CD4-positive, alpha-beta T cell (primary cell): Measurements from ENCODE around the gene TSPAN7. TPM values are rescaled to one million over a fixed set of nuclear protein-coding genes. Genes with fewer than 3 reads are reported as not detected.

Experiments
- ATAC-seq: fragments of 200-7000 bp; cut with Tn5 transposase; one replicate; pipeline ENCODE4 v1.10.0; 2022; ENCODE audit warnings: mild to moderate bottlenecking; ENCODE audit not compliant: poor library complexity
- CTCF ChIA-PET: fragments of 350-600 bp; sonication (Branson Sonifier 250); formaldehyde crosslinking; loops from one replicate; lab custom pipeline; 2021; ENCODE audit warnings: antibody characterized with exemption, inconsistent platforms; lab: Charles Lee
- POLR2A ChIA-PET: fragments of 350-600 bp; sonication (Branson Sonifier 250); formaldehyde crosslinking; loops from one replicate; lab custom pipeline; 2021; ENCODE audit warnings: antibody characterized with exemption, inconsistent platforms; lab: Charles Lee
- DNase-seq, 14 experiments: peaks; one replicate each; pipeline ENCODE4 v3.0.0-alpha.2; 2013 to 2020; ENCODE audit warnings: mixed read lengths in 2 of 14
- H3K27ac ChIP-seq, 2 donors: one replicate each; pipeline versions ENCODE4 v1.5.1 to v1.7.0; 2013; ENCODE audit warnings: low read length in 2 of 2, low read depth in 1 of 2, mild to moderate bottlenecking in 1 of 2
- H3K27me3 ChIP-seq, 2 experiments: 1 replicate in 1 of 2; 2 replicates in 1 of 2; pipeline versions ENCODE4 v1.6.1 to v1.7.0; 2013; ENCODE audit warnings: low read length in 2 of 2, control low read depth in 1 of 2, mild to moderate bottlenecking in 1 of 2, moderate library complexity in 1 of 2; ENCODE audit not compliant: insufficient read depth in 2 of 2, control insufficient read depth in 1 of 2
- H3K36me3 ChIP-seq: one replicate; pipeline ENCODE4 v1.6.1; 2013; ENCODE audit warnings: low read length, control low read depth; ENCODE audit not compliant: insufficient read depth
- H3K4me1 ChIP-seq: one replicate; pipeline ENCODE4 v1.6.1; 2013; ENCODE audit warnings: low read length, control low read depth; ENCODE audit not compliant: insufficient read depth
- H3K4me3 ChIP-seq: one replicate; pipeline ENCODE4 v1.5.1; 2013; ENCODE audit warnings: mild to moderate bottlenecking, low read length, moderate library complexity
- H3K9me3 ChIP-seq, 2 experiments: 1 replicate in 1 of 2; 2 replicates in 1 of 2; pipeline versions ENCODE4 v1.6.1 to v1.7.0; 2013; ENCODE audit warnings: low read length in 2 of 2, mild to moderate bottlenecking in 2 of 2, control low read depth in 1 of 2, moderate library complexity in 1 of 2; ENCODE audit not compliant: control insufficient read depth in 1 of 2, insufficient read depth in 1 of 2
- H3K27ac Mint-ChIP-seq: one replicate; pipeline ENCODE4 v1.8.0; 2020; ENCODE audit warnings: mixed read lengths
- H3K27me3 Mint-ChIP-seq: one replicate; pipeline ENCODE4 v1.8.0; 2021; ENCODE audit warnings: mixed read lengths
- H3K36me3 Mint-ChIP-seq: one replicate; pipeline ENCODE4 v1.8.0; 2021; ENCODE audit warnings: low read depth, mixed read lengths
- H3K4me1 Mint-ChIP-seq: one replicate; pipeline ENCODE4 v1.8.0; 2021; ENCODE audit warnings: low read depth, mixed read lengths
- H3K4me3 Mint-ChIP-seq: one replicate; pipeline ENCODE4 v1.8.0; 2020; ENCODE audit warnings: mild to moderate bottlenecking, mixed read lengths
- H3K9me3 Mint-ChIP-seq: one replicate; pipeline ENCODE4 v1.8.0; 2020; ENCODE audit warnings: mixed read lengths
- intact Hi-C, 2 experiments: fragments of 100-400 bp; cut with DNase I in 1 of 2; cut with micrococcal nuclease in 1 of 2; formaldehyde crosslinking; loops; one replicate each; pipeline versions ENCODE4 v1.15.1 to v1.9.0; 2023 to 2025; cut with DNase I, micrococcal nuclease
- total RNA-seq, 174 experiments: library from RNA in 2 of 174; stranded (reverse) in 2 of 174; gene quantifications; one replicate each; pipeline ENCODE4 v1.2.3 and lab custom pipeline; 2021 to 2026
- TF ChIP-seq, protein P1 (sequence below): fragments of 200-600 bp; IDR thresholded peaks from one replicate; pipeline ENCODE4 v1.8.0; 2022; ENCODE audit warnings: antibody characterized with exemption, mild to moderate bottlenecking

Gene TSPAN7
- total RNA-seq, 2 experiments from 2014 or later: 0.36 TPM; not detected in 1

GRCh38 chrX:38726612-38727011 lies 165.3 kb downstream of the TSPAN7 start:
- TF ChIP-seq, protein P1, sequence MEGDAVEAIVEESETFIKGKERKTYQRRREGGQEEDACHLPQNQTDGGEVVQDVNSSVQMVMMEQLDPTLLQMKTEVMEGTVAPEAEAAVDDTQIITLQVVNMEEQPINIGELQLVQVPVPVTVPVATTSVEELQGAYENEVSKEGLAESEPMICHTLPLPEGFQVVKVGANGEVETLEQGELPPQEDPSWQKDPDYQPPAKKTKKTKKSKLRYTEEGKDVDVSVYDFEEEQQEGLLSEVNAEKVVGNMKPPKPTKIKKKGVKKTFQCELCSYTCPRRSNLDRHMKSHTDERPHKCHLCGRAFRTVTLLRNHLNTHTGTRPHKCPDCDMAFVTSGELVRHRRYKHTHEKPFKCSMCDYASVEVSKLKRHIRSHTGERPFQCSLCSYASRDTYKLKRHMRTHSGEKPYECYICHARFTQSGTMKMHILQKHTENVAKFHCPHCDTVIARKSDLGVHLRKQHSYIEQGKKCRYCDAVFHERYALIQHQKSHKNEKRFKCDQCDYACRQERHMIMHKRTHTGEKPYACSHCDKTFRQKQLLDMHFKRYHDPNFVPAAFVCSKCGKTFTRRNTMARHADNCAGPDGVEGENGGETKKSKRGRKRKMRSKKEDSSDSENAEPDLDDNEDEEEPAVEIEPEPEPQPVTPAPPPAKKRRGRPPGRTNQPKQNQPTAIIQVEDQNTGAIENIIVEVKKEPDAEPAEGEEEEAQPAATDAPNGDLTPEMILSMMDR: no peak
- no peak overlapping the region for H3K27ac Mint-ChIP-seq
- no peak overlapping the region for H3K4me3 Mint-ChIP-seq
- H3K36me3 Mint-ChIP-seq: no peaks in the 10 kb centered on the region
- no peaks in the 10 kb centered on the region for H3K4me1 ChIP-seq
- ChIA-PET CTCF (no interaction called here), POLR2A (no interaction called here)
- DNase-seq (no peak), ATAC-seq (no peak)
- H3K27me3 ChIP-seq: no peaks in the 10 kb centered on the region
- peaks cover under 1% of the 10 kb centered on the region for H3K4me1 Mint-ChIP-seq
- no peaks in the 10 kb centered on the region for H3K9me3 Mint-ChIP-seq
- H3K9me3 ChIP-seq: no peaks in the 10 kb centered on the region
- no peaks in the 10 kb centered on the region for H3K36me3 ChIP-seq
- no peaks in the 10 kb centered on the region for H3K27me3 Mint-ChIP-seq
- no peak overlapping the region for H3K4me3 ChIP-seq
- intact Hi-C loops: no loop called here
- no peak overlapping the region for H3K27ac ChIP-seq

DNA sequence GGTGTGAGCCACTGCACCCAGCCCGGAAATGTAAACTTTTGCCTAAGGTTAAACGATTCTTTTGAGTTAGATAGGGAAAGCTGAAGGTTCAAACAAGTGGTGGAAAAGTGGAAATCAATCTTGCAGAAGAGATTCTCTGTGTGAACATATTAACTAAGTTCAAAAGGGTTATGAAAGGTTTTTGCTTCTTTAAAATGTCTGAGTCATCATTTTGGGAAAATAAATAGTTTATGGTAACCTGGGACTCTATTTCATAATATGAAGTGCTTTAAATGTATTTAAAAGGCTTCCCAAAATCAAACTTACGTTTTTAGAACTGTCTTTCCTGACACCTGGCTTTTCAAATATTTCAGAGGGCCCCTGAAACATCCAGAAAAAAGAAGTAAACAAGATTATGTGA lies 166.3 kb downstream of the TSPAN7 start:
- POLR2A ChIA-PET: no interaction called here
- Mint-ChIP-seq H3K36me3 (no peaks in the 10 kb centered on the region), H3K4me3 (no peak overlapping the region), H3K9me3 (no peaks in the 10 kb centered on the region), H3K4me1 (no peaks in the 10 kb centered on the region), H3K27ac (no peak overlapping the region), H3K27me3 (no peaks in the 10 kb centered on the region)
- no peak overlapping the region for H3K4me3 ChIP-seq
- no peaks in the 10 kb centered on the region for H3K4me1 ChIP-seq
- no peak for DNase-seq
- H3K27ac ChIP-seq: no peak overlapping the region
- ATAC-seq: no peak
- no peaks in the 10 kb centered on the region for H3K36me3 ChIP-seq
- no peaks in the 10 kb centered on the region for H3K27me3 ChIP-seq
- no peaks in the 10 kb centered on the region for H3K9me3 ChIP-seq
- TF ChIP-seq, protein P1: no peak
- intact Hi-C loops: no loop called here
- CTCF ChIA-PET: no interaction called here

GRCh38 chrX:38732866-38733265 lies 171.5 kb downstream of the TSPAN7 start:
- H3K4me1 Mint-ChIP-seq: no peaks in the 10 kb centered on the region
- Histone ChIP-seq H3K9me3 (no peaks in the 10 kb centered on the region), H3K27me3 (no peaks in the 10 kb centered on the region), H3K27ac (no peak overlapping the region), H3K36me3 (no peaks in the 10 kb centered on the region), H3K4me3 (no peak overlapping the region), H3K4me1 (no peaks in the 10 kb centered on the region)
- no peaks in the 10 kb centered on the region for H3K9me3 Mint-ChIP-seq
- no peaks in the 10 kb centered on the region for H3K36me3 Mint-ChIP-seq
- ChIA-PET POLR2A (no interaction called here), CTCF (no interaction called here)
- DNase-seq: no peak
- TF ChIP-seq, protein P1: no peak
- no peak overlapping the region for H3K4me3 Mint-ChIP-seq
- H3K27ac Mint-ChIP-seq: no peak overlapping the region
- peaks cover 8% of the 10 kb centered on the region for H3K27me3 Mint-ChIP-seq
- ATAC-seq: no peak
- intact Hi-C loops: no loop called here

Other genes starting within 250 kb of the TSPAN7 start
- gene RPGR, start 234.0 kb upstream of the TSPAN7 start, total RNA-seq: 10 to 100 TPM; 17.1 to 18.2 TPM
- gene OTC, start 208.9 kb upstream of the TSPAN7 start, total RNA-seq: not detected
- gene MID1IP1, start 239.9 kb downstream of the TSPAN7 start, total RNA-seq: 10 to 100 TPM; 37.0 to 40.9 TPM